CD14-positive monocyte (primary cell): Measurements from ENCODE around the gene MAGEF1. TPM values are rescaled to one million over a fixed set of nuclear protein-coding genes. Genes with fewer than 3 reads are reported as not detected.

Experiments used
- DNase-seq, 3 donors: peaks; one replicate each; pipeline ENCODE4 v3.0.0-alpha.2; 2011 to 2022
- H2AFZ ChIP-seq: 2 replicates; pipeline ENCODE4 v1.6.0; 2012; ENCODE audit warnings: mild to moderate bottlenecking, low read depth, low read length, inconsistent platforms; ENCODE audit not compliant: insufficient read depth, poor library complexity, severe bottlenecking
- H3K27ac ChIP-seq, 2 donors: 1 replicate in 1 of 2; 2 replicates in 1 of 2; pipeline ENCODE4 v1.5.1; 2012 to 2013; ENCODE audit warnings: low read length in 2 of 2, control low read depth in 1 of 2, inconsistent platforms in 1 of 2, low read depth in 1 of 2, mild to moderate bottlenecking in 1 of 2
- H3K27me3 ChIP-seq, 2 donors: one replicate each; pipeline versions ENCODE4 v1.6.0 to v1.6.1; 2011 to 2013; ENCODE audit warnings: low read length in 2 of 2; ENCODE audit not compliant: control insufficient read depth in 2 of 2, insufficient read depth in 2 of 2
- H3K36me3 ChIP-seq, 2 donors: replicated peaks in 1 of 2; 1 replicate in 1 of 2; 2 replicates in 1 of 2; pipeline versions ENCODE4 v1.5.1 to v1.6.1; 2012 to 2013; ENCODE audit warnings: low read length in 2 of 2, control low read depth in 1 of 2, inconsistent platforms in 1 of 2, mild to moderate bottlenecking in 1 of 2; ENCODE audit not compliant: insufficient read depth in 2 of 2, control insufficient read depth in 1 of 2
- H3K4me1 ChIP-seq, 2 donors: 1 replicate in 1 of 2; 2 replicates in 1 of 2; pipeline versions ENCODE4 v1.5.1 to v1.6.1; 2012 to 2013; ENCODE audit warnings: low read length in 2 of 2, control low read depth in 1 of 2, inconsistent platforms in 1 of 2, mild to moderate bottlenecking in 1 of 2, moderate library complexity in 1 of 2; ENCODE audit not compliant: insufficient read depth in 2 of 2, control insufficient read depth in 1 of 2
- H3K4me2 ChIP-seq: replicated peaks from 2 replicates; pipeline ENCODE3; 2012; ENCODE audit warnings: low read length, moderate library complexity, mild to moderate bottlenecking; ENCODE audit not compliant: poor library complexity, severe bottlenecking; ENCODE audit errors: extremely low read depth
- H3K4me3 ChIP-seq, 3 experiments: fragments of 200-600 bp in 1 of 3; sonication (generic) in 1 of 3; replicated peaks in 1 of 3; 1 replicate in 2 of 3; 2 replicates in 1 of 3; pipeline ENCODE4 v1.5.1; 2011 to 2013; ENCODE audit warnings: low read length in 3 of 3, mild to moderate bottlenecking in 3 of 3, control low read depth in 2 of 3, low read depth in 2 of 3, inconsistent platforms in 1 of 3, moderate library complexity in 1 of 3
- H3K79me2 ChIP-seq: 2 replicates; pipeline ENCODE4 v1.6.0; 2012; ENCODE audit warnings: mild to moderate bottlenecking, control low read depth, inconsistent platforms, low read length, moderate library complexity; ENCODE audit not compliant: insufficient read depth
- H3K9ac ChIP-seq: 2 replicates; pipeline ENCODE4 v1.6.0; 2017; ENCODE audit warnings: low read length, mild to moderate bottlenecking; ENCODE audit not compliant: insufficient read depth, poor library complexity, severe bottlenecking
- H3K9me3 ChIP-seq, 2 donors: replicated peaks in 1 of 2; 1 replicate in 1 of 2; 2 replicates in 1 of 2; pipeline versions ENCODE4 v1.5.1 to v1.6.1; 2012 to 2013; ENCODE audit warnings: low read length in 2 of 2, control low read depth in 1 of 2; ENCODE audit not compliant: control insufficient read depth in 1 of 2, insufficient read depth in 1 of 2
- H4K20me1 ChIP-seq: 2 replicates; pipeline ENCODE4 v1.6.0; 2012; ENCODE audit warnings: mild to moderate bottlenecking, low read length, control low read depth, moderate library complexity; ENCODE audit not compliant: insufficient read depth
- H3K27ac Mint-ChIP-seq, 7 donors: one replicate each; pipeline ENCODE4 v1.8.0; 2020; ENCODE audit warnings: mild to moderate bottlenecking in 7 of 7, mixed read lengths in 7 of 7, moderate library complexity in 6 of 7, inconsistent platforms in 2 of 7
- H3K27me3 Mint-ChIP-seq, 3 donors: one replicate each; pipeline ENCODE4 v1.8.0; 2021 to 2022; ENCODE audit warnings: low read depth in 3 of 3, mild to moderate bottlenecking in 3 of 3, mixed read lengths in 3 of 3, moderate library complexity in 3 of 3, inconsistent platforms in 1 of 3
- H3K36me3 Mint-ChIP-seq, 2 donors: one replicate each; pipeline ENCODE4 v1.8.0; 2020; ENCODE audit warnings: mixed read lengths in 2 of 2, inconsistent platforms in 1 of 2, mild to moderate bottlenecking in 1 of 2
- H3K4me1 Mint-ChIP-seq: one replicate; pipeline ENCODE4 v1.8.0; 2020; ENCODE audit warnings: mild to moderate bottlenecking, mixed read lengths
- H3K4me3 Mint-ChIP-seq, 2 donors: one replicate each; pipeline ENCODE4 v1.8.0; 2020; ENCODE audit warnings: mild to moderate bottlenecking in 2 of 2, mixed read lengths in 2 of 2, moderate library complexity in 1 of 2
- H3K9me3 Mint-ChIP-seq, 7 donors: one replicate each; pipeline ENCODE4 v1.8.0; 2020 to 2022; ENCODE audit warnings: mixed read lengths in 7 of 7, mild to moderate bottlenecking in 6 of 7, moderate library complexity in 6 of 7, inconsistent platforms in 2 of 7
- CTCF ChIP-seq: fragments of 200-600 bp; IDR thresholded peaks from one replicate; pipeline ENCODE4 v1.8.0; 2022; ENCODE audit warnings: antibody characterized with exemption, mild to moderate bottlenecking
- WGBS: methylation state at CpG from one replicate; pipeline ENCODE4 v1.1.5; 2013; ENCODE audit warnings: missing lambda C conversion rate; ENCODE audit not compliant: insufficient coverage; 5-methylcytosine and 5-hydroxymethylcytosine counted together
- intact Hi-C, 2 donors: fragments of 100-400 bp; cut with micrococcal nuclease; formaldehyde crosslinking; loops; one replicate each; pipeline versions ENCODE4 v1.15.0 to v1.15.1; 2023
- polyA plus RNA-seq, 3 donors: library from polyadenylated mRNA; depleted of rRNA in 1 of 3; unstranded in 2 of 3; stranded (reverse) in 1 of 3; fragments of 300-500 nt in 2 of 3; fragments of >200 nt in 1 of 3; fragmentation: Illumina TruSeq in 2 of 3; gene quantifications; 1 replicate in 2 of 3; 2 replicates in 1 of 3; pipeline ENCODE4 v1.2.3, GENCODE V29; 2012 to 2021

Gene MAGEF1
- polyA plus RNA-seq, 3 donors: 1.7 to 14.8 (median 12.2) TPM

GRCh38 chr3:184759666-184760200 lies 47.9 kb upstream of the MAGEF1 start:
- Mint-ChIP-seq H3K27ac (no peak overlapping the region), H3K4me1 (peaks cover 19% of the 10 kb centered on the region), H3K36me3 (peaks cover 1 to 2% of the 10 kb centered on the region in 2 donors), H3K4me3 (no peak overlapping the region), H3K9me3 (no peaks in the 10 kb centered on the region), H3K27me3 (peaks cover 6 to 10% (median 9%) of the 10 kb centered on the region in 3 donors)
- H3K79me2 ChIP-seq: no peaks in the 10 kb centered on the region
- no peaks in the 10 kb centered on the region for H4K20me1 ChIP-seq
- H3K4me1 ChIP-seq: peaks cover 10 to 16% of the 10 kb centered on the region in 2 donors
- no peaks in the 10 kb centered on the region for H3K27me3 ChIP-seq
- no peak overlapping the region for H3K4me2 ChIP-seq
- H2AFZ ChIP-seq: no peak overlapping the region
- H3K36me3 ChIP-seq: no peaks in the 10 kb centered on the region
- H3K4me3 ChIP-seq: no peak overlapping the region
- no peaks in the 10 kb centered on the region for H3K9me3 ChIP-seq
- 97% methylated on average over 14 of the region's 14 CpGs for WGBS
- no peak overlapping the region for H3K27ac ChIP-seq
- no peak for TF ChIP-seq CTCF
- H3K9ac ChIP-seq: no peak overlapping the region
- intact Hi-C loops: loop anchor here in 1 of 2 donors (10.0 kb wide), 1 partner anchor 45 kb away; the partner anchor contains the start of gene MAGEF1
- no peak for DNase-seq

- Histone ChIP-seq H3K27me3 (no peaks in the 10 kb centered on the region), H3K4me1 (peaks cover 10 to 13% of the 10 kb centered on the region in 2 donors), H2AFZ (no peak overlapping the region), H3K79me2 (no peaks in the 10 kb centered on the region), H3K4me2 (no peak overlapping the region), H3K36me3 (no peaks in the 10 kb centered on the region), H4K20me1 (no peaks in the 10 kb centered on the region), H3K9ac (no peak overlapping the region), H3K4me3 (no peak overlapping the region), H3K27ac (no peak overlapping the region), H3K9me3 (no peaks in the 10 kb centered on the region)
- no peaks in the 10 kb centered on the region for H3K36me3 Mint-ChIP-seq
- H3K4me1 Mint-ChIP-seq: peaks cover 17% of the 10 kb centered on the region
- H3K27ac Mint-ChIP-seq: no peak overlapping the region
- TF ChIP-seq CTCF: no peak
- H3K9me3 Mint-ChIP-seq: no peaks in the 10 kb centered on the region
- 73% methylated on average over 4 of the region's 11 CpGs for WGBS
- H3K4me3 Mint-ChIP-seq: no peak overlapping the region
- DNase-seq: no peak
- intact Hi-C loops: no loop called here
- H3K27me3 Mint-ChIP-seq: peaks cover 6 to 10% (median 9%) of the 10 kb centered on the region in 3 donors
These were observed 46.2 kb upstream of the MAGEF1 start for GRCh38 chr3:184758056-184758455.
